Suprapubic skin (tissue), 4 donors: ENCODE results near the gene IFT20. TPM values are rescaled to one million over a fixed set of nuclear protein-coding genes. Genes with fewer than 3 reads are reported as not detected.
A peak's percentile ranks its signal among the peaks of the same experiment; 100 is the strongest.

Experiments used
- DNase-seq, 2 donors: peaks; one replicate each; pipeline ENCODE4 v3.0.0-alpha.2; 2019; ENCODE audit warnings: low spot score in 2 of 2
- H3K27ac ChIP-seq: fragments of 200-600 bp; sonication (generic); one replicate; pipeline ENCODE4 v1.5.1; 2019
- H3K27me3 ChIP-seq: fragments of 200-600 bp; sonication (generic); one replicate; pipeline ENCODE4 v1.5.1; 2019
- H3K36me3 ChIP-seq: fragments of 200-600 bp; sonication (generic); one replicate; pipeline ENCODE4 v1.5.1; 2019
- H3K4me1 ChIP-seq: fragments of 200-600 bp; sonication (generic); one replicate; pipeline ENCODE4 v1.5.1; 2019
- H3K4me3 ChIP-seq: fragments of 200-600 bp; sonication (generic); one replicate; pipeline ENCODE4 v1.5.1; 2019; ENCODE audit warnings: mild to moderate bottlenecking
- H3K9me3 ChIP-seq: fragments of 200-600 bp; sonication (generic); one replicate; pipeline ENCODE4 v1.5.1; 2019
- CTCF ChIP-seq, 2 donors: fragments of 200-600 bp in 1 of 2; fragments of 450-650 bp in 1 of 2; sonication (generic) in 1 of 2; IDR thresholded peaks; one replicate each; pipeline ENCODE4 v1.5.1; 2016 to 2019; ENCODE audit warnings: antibody characterized with exemption in 2 of 2, mild to moderate bottlenecking in 1 of 2, moderate library complexity in 1 of 2
- EP300 ChIP-seq: sonication (generic); formaldehyde crosslinking; IDR thresholded peaks from one replicate; pipeline ENCODE4 v1.6.1; 2017; ENCODE audit warnings: antibody characterized with exemption
- POLR2A ChIP-seq, 2 donors: fragments of 450-650 bp; IDR thresholded peaks; one replicate each; pipeline ENCODE4 v1.6.1; 2017; ENCODE audit warnings: antibody characterized with exemption in 2 of 2, mild to moderate bottlenecking in 2 of 2, moderate library complexity in 2 of 2
- POLR2AphosphoS5 ChIP-seq, 3 donors: sonication (generic); formaldehyde crosslinking; IDR thresholded peaks; one replicate each; pipeline ENCODE4 v1.6.1; 2017; ENCODE audit warnings: antibody characterized with exemption in 3 of 3
- WGBS: methylation state at CpG from one replicate; pipeline ENCODE4 v1.1.5; 2018; 5-methylcytosine and 5-hydroxymethylcytosine counted together
- total RNA-seq, 4 donors: library from RNA; depleted of rRNA; stranded (reverse); fragments of >200 nt; gene quantifications; one replicate each; pipeline ENCODE4 v1.1.0, GENCODE V29; 2016

IFT20 gene
- total RNA-seq, 4 donors from 2014 or later = 31.5 to 52.1 (median 32.9) TPM

- Histone ChIP-seq H3K27ac (peak overlapping the region; percentile 34), H3K4me3 (peak overlapping the region; percentile 70), H3K4me1 (peaks cover 24% of the 10 kb centered on the region), H3K36me3 (no peaks in the 10 kb centered on the region), H3K27me3 (no peaks in the 10 kb centered on the region), H3K9me3 (no peaks in the 10 kb centered on the region)
- TF ChIP-seq EP300 (no peak), POLR2AphosphoS5 (IDR thresholded peaks at IDR 0.05) (no peak), CTCF (IDR thresholded peaks at IDR 0.05) (no peak), POLR2A (IDR thresholded peaks at IDR 0.05) (no peak)
- DNase-seq = no peak
- WGBS = 18% methylated on average over 40 of the region's 40 CpGs
Measured at GRCh38 chr17:28317966-28318758, 17.1 kb downstream of the IFT20 start.

- no peak for TF ChIP-seq POLR2A (IDR thresholded peaks at IDR 0.05)
- no peak for TF ChIP-seq CTCF (IDR thresholded peaks at IDR 0.05)
- TF ChIP-seq POLR2AphosphoS5 (IDR thresholded peaks at IDR 0.05) = no peak
- TF ChIP-seq EP300 = no peak
- WGBS = 88% methylated on average over 21 of the region's 21 CpGs
- Histone ChIP-seq H3K9me3 (no peaks in the 10 kb centered on the region), H3K4me3 (no peak overlapping the region), H3K27ac (no peak overlapping the region), H3K27me3 (no peaks in the 10 kb centered on the region), H3K4me1 (peaks cover 24% of the 10 kb centered on the region), H3K36me3 (no peaks in the 10 kb centered on the region)
- no peak for DNase-seq
Measured at GRCh38 chr17:28317099-28317965, 17.9 kb downstream of the IFT20 start.

- Histone ChIP-seq H3K9me3 (no peaks in the 10 kb centered on the region), H3K4me1 (peaks cover 24% of the 10 kb centered on the region), H3K27ac (no peak overlapping the region), H3K4me3 (no peak overlapping the region), H3K36me3 (no peaks in the 10 kb centered on the region), H3K27me3 (no peaks in the 10 kb centered on the region)
- TF ChIP-seq POLR2AphosphoS5 (IDR thresholded peaks at IDR 0.05) (no peak), EP300 (no peak), POLR2A (IDR thresholded peaks at IDR 0.05) (no peak), CTCF (IDR thresholded peaks at IDR 0.05) (no peak)
- WGBS = 97% methylated on average over 4 of the region's 4 CpGs
- no peak for DNase-seq
Measured at GRCh38 chr17:28315846-28316705, 19.2 kb downstream of the IFT20 start.

- TF ChIP-seq POLR2A (IDR thresholded peaks at IDR 0.05) = no peak
- no peak for TF ChIP-seq EP300
- TF ChIP-seq POLR2AphosphoS5 (IDR thresholded peaks at IDR 0.05) = no peak
- TF ChIP-seq CTCF (IDR thresholded peaks at IDR 0.05) = no peak
- Histone ChIP-seq H3K9me3 (no peaks in the 10 kb centered on the region), H3K4me3 (no peak overlapping the region), H3K27me3 (no peaks in the 10 kb centered on the region), H3K4me1 (peaks cover 10% of the 10 kb centered on the region), H3K27ac (no peak overlapping the region), H3K36me3 (no peaks in the 10 kb centered on the region)
- DNase-seq = no peak
- WGBS = 88% methylated on average over 2 of the region's 2 CpGs
Measured at GRCh38 chr17:28313841-28314240, 21.4 kb downstream of the IFT20 start.
